B cell (primary cell): Measurements from ENCODE around the gene NYAP1.
"Not testable (repeated sequence)": the region's sequence is repeated elsewhere in the genome, so short reads cannot be mapped to it uniquely, and the experiment has no call there.

Source experiments
- CTCF ChIP-seq: fragments of 200-600 bp; IDR thresholded peaks from one replicate; pipeline ENCODE4 v1.8.0; 2022; ENCODE audit warnings: antibody characterized with exemption, mild to moderate bottlenecking
- EZH2 ChIP-seq: IDR thresholded peaks from 2 replicates; pipeline ENCODE4 v1.6.1; 2012; ENCODE audit warnings: borderline replicate concordance, low read depth, mild to moderate bottlenecking, moderate library complexity, low read length; ENCODE audit not compliant: insufficient read depth, poor library complexity, severe bottlenecking

- TF ChIP-seq CTCF, EZH2: not testable (repeated sequence)
Observed at GRCh38 chr7:100439244-100439643, 44.5 kb upstream of the NYAP1 start.
